Lower leg skin (tissue), 3 donors: ENCODE data around the gene HCN4.

Experiments used
- POLR2A ChIP-seq, 2 donors: fragments of 450-650 bp; IDR thresholded peaks; one replicate each; pipeline ENCODE4 v1.6.1; 2016 to 2017; ENCODE audit warnings: antibody characterized with exemption in 2 of 2, mild to moderate bottlenecking in 1 of 2, moderate library complexity in 1 of 2
- TF ChIP-seq, protein P1 (sequence below), 3 donors: fragments of 450-650 bp; IDR thresholded peaks; one replicate each; pipeline ENCODE4 v1.5.1; 2016; ENCODE audit warnings: antibody characterized with exemption in 3 of 3, mild to moderate bottlenecking in 3 of 3, moderate library complexity in 2 of 3

DNA sequence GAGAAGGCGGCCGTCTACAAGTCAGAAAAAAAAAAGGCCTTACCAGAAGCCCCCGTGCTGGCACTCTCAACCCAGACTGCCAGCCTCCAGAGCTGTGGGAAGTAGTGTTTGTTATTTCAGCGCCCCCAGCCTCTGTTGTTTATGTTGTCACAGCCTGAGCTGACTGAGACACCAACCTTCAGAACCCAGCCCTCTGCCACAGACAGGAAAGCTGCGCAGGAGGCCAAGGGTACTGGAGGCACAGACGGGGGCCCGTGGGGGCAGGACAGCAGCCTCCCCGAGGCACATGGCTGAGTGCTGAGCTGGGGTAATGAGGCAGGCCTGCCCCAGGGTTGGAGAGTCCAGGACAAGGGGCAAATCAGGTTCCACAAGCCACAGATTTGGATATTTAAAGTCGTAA is 33.7 kb downstream of the HCN4 start:
- TF ChIP-seq, protein P1, sequence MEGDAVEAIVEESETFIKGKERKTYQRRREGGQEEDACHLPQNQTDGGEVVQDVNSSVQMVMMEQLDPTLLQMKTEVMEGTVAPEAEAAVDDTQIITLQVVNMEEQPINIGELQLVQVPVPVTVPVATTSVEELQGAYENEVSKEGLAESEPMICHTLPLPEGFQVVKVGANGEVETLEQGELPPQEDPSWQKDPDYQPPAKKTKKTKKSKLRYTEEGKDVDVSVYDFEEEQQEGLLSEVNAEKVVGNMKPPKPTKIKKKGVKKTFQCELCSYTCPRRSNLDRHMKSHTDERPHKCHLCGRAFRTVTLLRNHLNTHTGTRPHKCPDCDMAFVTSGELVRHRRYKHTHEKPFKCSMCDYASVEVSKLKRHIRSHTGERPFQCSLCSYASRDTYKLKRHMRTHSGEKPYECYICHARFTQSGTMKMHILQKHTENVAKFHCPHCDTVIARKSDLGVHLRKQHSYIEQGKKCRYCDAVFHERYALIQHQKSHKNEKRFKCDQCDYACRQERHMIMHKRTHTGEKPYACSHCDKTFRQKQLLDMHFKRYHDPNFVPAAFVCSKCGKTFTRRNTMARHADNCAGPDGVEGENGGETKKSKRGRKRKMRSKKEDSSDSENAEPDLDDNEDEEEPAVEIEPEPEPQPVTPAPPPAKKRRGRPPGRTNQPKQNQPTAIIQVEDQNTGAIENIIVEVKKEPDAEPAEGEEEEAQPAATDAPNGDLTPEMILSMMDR (IDR thresholded peaks at IDR 0.05), result no peak
- no peak for TF ChIP-seq POLR2A (IDR thresholded peaks at IDR 0.05)
